Measurements from ENCODE around the gene PIP4K2C.

The PIP4K2C gene

GRCh38 chr12:57592551-57593165 lies 1.7 kb downstream of the PIP4K2C start:
- Histone ChIP-seq H3K27ac (ENCODE audit: low read depth, low read length) (no peak overlapping the region), H3K9ac (ENCODE audit: low read length in 5 of 5) (peak overlapping the region in 1 of 5 donors; percentile 41), H3K4me3 (ENCODE audit: low read depth in 1 of 5, low read length in 5 of 5) (no peak overlapping the region), H3K36me3 (ENCODE audit: control insufficient read depth in 5 of 5, insufficient read depth in 5 of 5, low read length in 5 of 5) (peaks cover 0 to 12% (median 5%) of the 10 kb centered on the region in 5 donors), H3K27me3 (ENCODE audit: control insufficient read depth in 5 of 5, insufficient read depth in 4 of 5, low read length in 5 of 5) (peaks cover 0 to 6% (median 2%) of the 10 kb centered on the region in 5 donors), H3K9me3 (ENCODE audit: control insufficient read depth in 5 of 5, low read length in 5 of 5) (no peaks in the 10 kb centered on the region), H3K4me1 (ENCODE audit: control insufficient read depth in 5 of 5, insufficient read depth in 5 of 5, low read length in 5 of 5) (peaks cover 2 to 18% (median 17%) of the 10 kb centered on the region in 5 donors)

GRCh38 chr12:57593187-57593586 lies 2.2 kb downstream of the PIP4K2C start:
- H3K4me1 ChIP-seq (ENCODE audit: control insufficient read depth in 5 of 5, insufficient read depth in 5 of 5, low read length in 5 of 5): peaks cover 2 to 18% (median 17%) of the 10 kb centered on the region in 5 donors
- peaks cover 0 to 1% (median 0%) of the 10 kb centered on the region in 5 donors for H3K27me3 ChIP-seq (ENCODE audit: control insufficient read depth in 5 of 5, insufficient read depth in 4 of 5, low read length in 5 of 5)
- no peak overlapping the region for H3K27ac ChIP-seq (ENCODE audit: low read depth, low read length)
- H3K36me3 ChIP-seq (ENCODE audit: control insufficient read depth in 5 of 5, insufficient read depth in 5 of 5, low read length in 5 of 5): peaks cover 0 to 12% (median 5%) of the 10 kb centered on the region in 5 donors
- no peaks in the 10 kb centered on the region for H3K9me3 ChIP-seq (ENCODE audit: control insufficient read depth in 5 of 5, low read length in 5 of 5)
- peak overlapping the region in 1 of 5 donors; percentile 41 for H3K9ac ChIP-seq (ENCODE audit: low read length in 5 of 5)
- H3K4me3 ChIP-seq (ENCODE audit: low read depth in 1 of 5, low read length in 5 of 5): no peak overlapping the region

- Histone ChIP-seq H3K4me1 (ENCODE audit: control insufficient read depth in 5 of 5, insufficient read depth in 5 of 5, low read length in 5 of 5) (peaks cover 2 to 18% (median 15%) of the 10 kb centered on the region in 5 donors), H3K9ac (ENCODE audit: low read length in 5 of 5) (no peak overlapping the region), H3K27me3 (ENCODE audit: control insufficient read depth in 5 of 5, insufficient read depth in 4 of 5, low read length in 5 of 5) (peaks cover 7 to 12% (median 10%) of the 10 kb centered on the region in 5 donors), H3K36me3 (ENCODE audit: control insufficient read depth in 5 of 5, insufficient read depth in 5 of 5, low read length in 5 of 5) (peaks cover 4 to 49% (median 42%) of the 10 kb centered on the region in 5 donors), H3K27ac (ENCODE audit: low read depth, low read length) (no peak overlapping the region), H3K9me3 (ENCODE audit: control insufficient read depth in 5 of 5, low read length in 5 of 5) (no peaks in the 10 kb centered on the region), H3K4me3 (ENCODE audit: low read depth in 1 of 5, low read length in 5 of 5) (no peak overlapping the region)
Observed at GRCh38 chr12:57600395-57600794, 9.4 kb downstream of the PIP4K2C start.

GRCh38 chr12:57602544-57602943 lies 11.6 kb downstream of the PIP4K2C start:
- no peak overlapping the region for H3K27ac ChIP-seq (ENCODE audit: low read depth, low read length)
- H3K9me3 ChIP-seq (ENCODE audit: control insufficient read depth in 5 of 5, low read length in 5 of 5): no peaks in the 10 kb centered on the region
- H3K4me1 ChIP-seq (ENCODE audit: control insufficient read depth in 5 of 5, insufficient read depth in 5 of 5, low read length in 5 of 5): peaks cover 2 to 18% (median 15%) of the 10 kb centered on the region in 5 donors
- H3K4me3 ChIP-seq (ENCODE audit: low read depth in 1 of 5, low read length in 5 of 5): no peak overlapping the region
- H3K27me3 ChIP-seq (ENCODE audit: control insufficient read depth in 5 of 5, insufficient read depth in 4 of 5, low read length in 5 of 5): peaks cover 12 to 30% (median 26%) of the 10 kb centered on the region in 5 donors
- peaks cover 4 to 42% (median 36%) of the 10 kb centered on the region in 5 donors for H3K36me3 ChIP-seq (ENCODE audit: control insufficient read depth in 5 of 5, insufficient read depth in 5 of 5, low read length in 5 of 5)
- no peak overlapping the region for H3K9ac ChIP-seq (ENCODE audit: low read length in 5 of 5)

- H3K36me3 ChIP-seq (ENCODE audit: control insufficient read depth in 5 of 5, insufficient read depth in 5 of 5, low read length in 5 of 5): peaks cover 4 to 43% (median 36%) of the 10 kb centered on the region in 5 donors
- H3K9me3 ChIP-seq (ENCODE audit: control insufficient read depth in 5 of 5, low read length in 5 of 5): no peaks in the 10 kb centered on the region
- no peak overlapping the region for H3K9ac ChIP-seq (ENCODE audit: low read length in 5 of 5)
- H3K4me1 ChIP-seq (ENCODE audit: control insufficient read depth in 5 of 5, insufficient read depth in 5 of 5, low read length in 5 of 5): peaks cover 2 to 18% (median 15%) of the 10 kb centered on the region in 5 donors
- H3K4me3 ChIP-seq (ENCODE audit: low read depth in 1 of 5, low read length in 5 of 5): no peak overlapping the region
- H3K27me3 ChIP-seq (ENCODE audit: control insufficient read depth in 5 of 5, insufficient read depth in 4 of 5, low read length in 5 of 5): peaks cover 12 to 34% (median 28%) of the 10 kb centered on the region in 5 donors
- H3K27ac ChIP-seq (ENCODE audit: low read depth, low read length): no peak overlapping the region
Observed at GRCh38 chr12:57603324-57603723, 12.3 kb downstream of the PIP4K2C start.

- Histone ChIP-seq H3K9me3 (ENCODE audit: control insufficient read depth in 5 of 5, low read length in 5 of 5) (no peaks in the 10 kb centered on the region), H3K36me3 (ENCODE audit: control insufficient read depth in 5 of 5, insufficient read depth in 5 of 5, low read length in 5 of 5) (peaks cover 0 to 39% (median 31%) of the 10 kb centered on the region in 5 donors), H3K4me3 (ENCODE audit: low read depth in 1 of 5, low read length in 5 of 5) (peak overlapping the region in 4 of 5 donors; percentile 56 to 72 (median 59)), H3K27me3 (ENCODE audit: control insufficient read depth in 5 of 5, insufficient read depth in 4 of 5, low read length in 5 of 5) (peaks cover 12 to 40% (median 28%) of the 10 kb centered on the region in 5 donors), H3K4me1 (ENCODE audit: control insufficient read depth in 5 of 5, insufficient read depth in 5 of 5, low read length in 5 of 5) (peaks cover 2 to 18% (median 15%) of the 10 kb centered on the region in 5 donors), H3K27ac (ENCODE audit: low read depth, low read length) (no peak overlapping the region), H3K9ac (ENCODE audit: low read length in 5 of 5) (peak overlapping the region in 1 of 5 donors; percentile 50)
Observed at GRCh38 chr12:57603815-57604453, 12.9 kb downstream of the PIP4K2C start.

- Histone ChIP-seq H3K9ac (ENCODE audit: low read length in 5 of 5) (peak within 1 kb of the TSS in 2 of 5 donors; percentile 39 to 50), H3K27ac (ENCODE audit: low read depth, low read length) (peak within 1 kb of the TSS; percentile 37), H3K4me3 (ENCODE audit: low read depth in 1 of 5, low read length in 5 of 5) (peak within 1 kb of the TSS; percentile 54 to 72 (median 58)), H3K27me3 (ENCODE audit: control insufficient read depth in 5 of 5, insufficient read depth in 4 of 5, low read length in 5 of 5) (peaks cover 12 to 46% (median 31%) of the 10 kb centered on the region in 5 donors), H3K9me3 (ENCODE audit: control insufficient read depth in 5 of 5, low read length in 5 of 5) (no peaks in the 10 kb centered on the region), H3K36me3 (ENCODE audit: control insufficient read depth in 5 of 5, insufficient read depth in 5 of 5, low read length in 5 of 5) (peaks cover 0 to 33% (median 26%) of the 10 kb centered on the region in 5 donors), H3K4me1 (ENCODE audit: control insufficient read depth in 5 of 5, insufficient read depth in 5 of 5, low read length in 5 of 5) (peaks cover 2 to 23% (median 15%) of the 10 kb centered on the region in 5 donors)
Observed at GRCh38 chr12:57604454-57604991, 13.5 kb downstream of the PIP4K2C start, which contains the start of gene DTX3. DTX3 (plus strand) TSS chr12:57604824; CDS start chr12:57606518, 1,694 bp downstream.

GRCh38 chr12:57604992-57605810 lies 14.2 kb downstream of the PIP4K2C start:
- no peaks in the 10 kb centered on the region for H3K9me3 ChIP-seq (ENCODE audit: control insufficient read depth in 5 of 5, low read length in 5 of 5)
- H3K36me3 ChIP-seq (ENCODE audit: control insufficient read depth in 5 of 5, insufficient read depth in 5 of 5, low read length in 5 of 5): peaks cover 0 to 26% (median 20%) of the 10 kb centered on the region in 5 donors
- H3K4me3 ChIP-seq (ENCODE audit: low read depth in 1 of 5, low read length in 5 of 5): peak overlapping the region; percentile 13 to 56 (median 51)
- peak overlapping the region; percentile 37 for H3K27ac ChIP-seq (ENCODE audit: low read depth, low read length)
- peaks cover 2 to 24% (median 17%) of the 10 kb centered on the region in 5 donors for H3K4me1 ChIP-seq (ENCODE audit: control insufficient read depth in 5 of 5, insufficient read depth in 5 of 5, low read length in 5 of 5)
- H3K27me3 ChIP-seq (ENCODE audit: control insufficient read depth in 5 of 5, insufficient read depth in 4 of 5, low read length in 5 of 5): peaks cover 12 to 49% (median 31%) of the 10 kb centered on the region in 5 donors
- peak overlapping the region in 1 of 5 donors; percentile 39 for H3K9ac ChIP-seq (ENCODE audit: low read length in 5 of 5)

- H3K27ac ChIP-seq (ENCODE audit: low read depth, low read length): no peak overlapping the region
- no peak overlapping the region for H3K4me3 ChIP-seq (ENCODE audit: low read depth in 1 of 5, low read length in 5 of 5)
Observed at GRCh38 chr12:57605811-57606311, 14.9 kb downstream of the PIP4K2C start.

More at GRCh38 chr12:57605811-57606311, 14.9 kb downstream of the PIP4K2C start:
- peaks cover 0 to 20% (median 13%) of the 10 kb centered on the region in 5 donors for H3K36me3 ChIP-seq (ENCODE audit: control insufficient read depth in 5 of 5, insufficient read depth in 5 of 5, low read length in 5 of 5)
- H3K27me3 ChIP-seq (ENCODE audit: control insufficient read depth in 5 of 5, insufficient read depth in 4 of 5, low read length in 5 of 5): peaks cover 13 to 55% (median 37%) of the 10 kb centered on the region in 5 donors
- H3K9ac ChIP-seq (ENCODE audit: low read length in 5 of 5): no peak overlapping the region
- H3K4me1 ChIP-seq (ENCODE audit: control insufficient read depth in 5 of 5, insufficient read depth in 5 of 5, low read length in 5 of 5): peaks cover 2 to 31% (median 24%) of the 10 kb centered on the region in 5 donors
- no peaks in the 10 kb centered on the region for H3K9me3 ChIP-seq (ENCODE audit: control insufficient read depth in 5 of 5, low read length in 5 of 5)
